ENCODE data around the gene ZSCAN30. TPM values are rescaled to one million over a fixed set of nuclear protein-coding genes. Genes with fewer than 3 reads are reported as not detected.

Gene ZSCAN30
- total RNA-seq, 1 experiment from 2014 or later, result 20.5 TPM

GRCh38 chr18:35334212-35334611, 44.2 kb upstream of the ZSCAN30 start:
- ChIA-PET POLR2A (interaction anchor here (0.6 to 1.8 kb wide), 4 partner anchors 12 to 782 kb away, joined by 3 to 4 read pairs (median 3); no protein-coding TSS in a partner anchor), CTCF (interaction anchor here (0.7 to 1.8 kb wide), 4 partner anchors 13 to 225 kb away, joined by 3 to 8 read pairs (median 6); no protein-coding TSS in a partner anchor)
- H3K9me3 Mint-ChIP-seq (ENCODE audit: unreplicated experiment), result no peaks in the 10 kb centered on the region
- no peak for DNase-seq (ENCODE audit: unreplicated experiment)
- H3K4me3 Mint-ChIP-seq (ENCODE audit: unreplicated experiment), result no peak overlapping the region
- no peaks in the 10 kb centered on the region for H3K36me3 Mint-ChIP-seq (ENCODE audit: insufficient read depth, unreplicated experiment)
- TF ChIP-seq, protein P1, sequence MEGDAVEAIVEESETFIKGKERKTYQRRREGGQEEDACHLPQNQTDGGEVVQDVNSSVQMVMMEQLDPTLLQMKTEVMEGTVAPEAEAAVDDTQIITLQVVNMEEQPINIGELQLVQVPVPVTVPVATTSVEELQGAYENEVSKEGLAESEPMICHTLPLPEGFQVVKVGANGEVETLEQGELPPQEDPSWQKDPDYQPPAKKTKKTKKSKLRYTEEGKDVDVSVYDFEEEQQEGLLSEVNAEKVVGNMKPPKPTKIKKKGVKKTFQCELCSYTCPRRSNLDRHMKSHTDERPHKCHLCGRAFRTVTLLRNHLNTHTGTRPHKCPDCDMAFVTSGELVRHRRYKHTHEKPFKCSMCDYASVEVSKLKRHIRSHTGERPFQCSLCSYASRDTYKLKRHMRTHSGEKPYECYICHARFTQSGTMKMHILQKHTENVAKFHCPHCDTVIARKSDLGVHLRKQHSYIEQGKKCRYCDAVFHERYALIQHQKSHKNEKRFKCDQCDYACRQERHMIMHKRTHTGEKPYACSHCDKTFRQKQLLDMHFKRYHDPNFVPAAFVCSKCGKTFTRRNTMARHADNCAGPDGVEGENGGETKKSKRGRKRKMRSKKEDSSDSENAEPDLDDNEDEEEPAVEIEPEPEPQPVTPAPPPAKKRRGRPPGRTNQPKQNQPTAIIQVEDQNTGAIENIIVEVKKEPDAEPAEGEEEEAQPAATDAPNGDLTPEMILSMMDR (IDR thresholded peaks at IDR 0.05; ENCODE audit: unreplicated experiment), result no peak
- intact Hi-C loops (cut with micrococcal nuclease), result no loop called here
- no peaks in the 10 kb centered on the region for H3K27me3 Mint-ChIP-seq (ENCODE audit: insufficient read depth, unreplicated experiment)
- BruUV-seq (replicated peaks), result no TSS peak
- peaks cover 8% of the 10 kb centered on the region for H3K4me1 Mint-ChIP-seq (ENCODE audit: insufficient read depth, unreplicated experiment)
- H3K27ac Mint-ChIP-seq (ENCODE audit: low read depth, unreplicated experiment), result no peak overlapping the region

DNA sequence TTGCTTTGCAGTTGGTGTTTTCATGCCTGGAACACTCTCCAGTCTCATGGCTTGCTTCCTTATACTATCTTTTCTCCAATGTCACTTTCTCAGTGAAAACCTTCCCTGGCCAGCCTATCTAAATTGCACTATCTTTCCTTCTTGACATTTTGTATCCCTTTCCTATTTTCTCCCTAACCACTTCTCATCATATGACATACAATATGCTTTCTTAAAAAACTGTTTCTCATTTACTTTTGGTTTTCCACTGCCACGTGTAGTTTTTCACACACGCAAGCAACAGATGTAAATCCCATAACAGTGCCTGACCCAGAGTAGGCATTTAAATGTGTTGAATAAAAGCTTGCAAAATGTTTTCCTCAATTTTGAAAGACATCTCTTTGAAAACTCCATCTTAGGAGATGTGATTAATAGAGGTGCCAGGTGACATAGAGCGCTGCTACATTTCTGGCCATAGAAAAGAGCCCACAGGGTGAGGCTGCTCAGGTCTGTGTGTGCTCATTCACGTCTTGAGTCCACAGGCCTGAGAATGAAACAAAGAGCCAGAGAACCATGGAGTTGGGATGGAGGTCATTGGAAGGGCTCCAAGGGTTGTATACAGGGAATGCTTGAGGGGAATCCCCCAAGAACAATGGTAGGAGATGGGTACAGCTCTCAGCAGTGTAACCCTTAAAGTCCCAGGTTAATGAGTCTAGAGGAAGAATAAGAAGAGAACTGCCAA, 41.5 kb upstream of the ZSCAN30 start:
- ChIA-PET POLR2A (interaction anchor here (0.8 to 1.6 kb wide), 3 partner anchors 8 to 13 kb away, joined by 3 to 5 read pairs (median 4); partner anchors contain the start of gene ZNF24), CTCF (interaction anchor here (0.5 to 1.2 kb wide), 4 partner anchors 8 to 128 kb away, joined by 3 to 6 read pairs (median 3); no protein-coding TSS in a partner anchor)
- Mint-ChIP-seq H3K36me3 (ENCODE audit: insufficient read depth, unreplicated experiment) (no peaks in the 10 kb centered on the region), H3K27ac (ENCODE audit: low read depth, unreplicated experiment) (no peak overlapping the region), H3K4me1 (ENCODE audit: insufficient read depth, unreplicated experiment) (no peaks in the 10 kb centered on the region), H3K4me3 (ENCODE audit: unreplicated experiment) (no peak overlapping the region), H3K27me3 (ENCODE audit: insufficient read depth, unreplicated experiment) (no peaks in the 10 kb centered on the region), H3K9me3 (ENCODE audit: unreplicated experiment) (peaks cover 7% of the 10 kb centered on the region)
- intact Hi-C loops (cut with micrococcal nuclease), result no loop called here
- no peak for DNase-seq (ENCODE audit: unreplicated experiment)
- no TSS peak for BruUV-seq (replicated peaks)
- TF ChIP-seq, protein P1 (IDR thresholded peaks at IDR 0.05; ENCODE audit: unreplicated experiment), result no peak

GRCh38 chr18:35328868-35329267, 38.8 kb upstream of the ZSCAN30 start:
- no peak overlapping the region for H3K4me3 Mint-ChIP-seq (ENCODE audit: unreplicated experiment)
- no TSS peak for BruUV-seq (replicated peaks)
- H3K27me3 Mint-ChIP-seq (ENCODE audit: insufficient read depth, unreplicated experiment), result no peaks in the 10 kb centered on the region
- POLR2A ChIA-PET, result no interaction called here
- H3K9me3 Mint-ChIP-seq (ENCODE audit: unreplicated experiment), result peaks cover 7% of the 10 kb centered on the region
- H3K27ac Mint-ChIP-seq (ENCODE audit: low read depth, unreplicated experiment), result no peak overlapping the region
- CTCF ChIA-PET, result no interaction called here
- H3K36me3 Mint-ChIP-seq (ENCODE audit: insufficient read depth, unreplicated experiment), result no peaks in the 10 kb centered on the region
- intact Hi-C loops (cut with micrococcal nuclease), result no loop called here
- no peaks in the 10 kb centered on the region for H3K4me1 Mint-ChIP-seq (ENCODE audit: insufficient read depth, unreplicated experiment)
- TF ChIP-seq, protein P1 (IDR thresholded peaks at IDR 0.05; ENCODE audit: unreplicated experiment), result no peak
- no peak for DNase-seq (ENCODE audit: unreplicated experiment)

- ChIA-PET CTCF (no interaction called here), POLR2A (interaction anchor here (0.9 kb wide), 1 partner anchor 15 kb away, joined by 3 read pairs; no protein-coding TSS in a partner anchor)
- BruUV-seq (replicated peaks), result no TSS peak
- no peaks in the 10 kb centered on the region for H3K4me1 Mint-ChIP-seq (ENCODE audit: insufficient read depth, unreplicated experiment)
- no peaks in the 10 kb centered on the region for H3K36me3 Mint-ChIP-seq (ENCODE audit: insufficient read depth, unreplicated experiment)
- H3K4me3 Mint-ChIP-seq (ENCODE audit: unreplicated experiment), result no peak overlapping the region
- H3K27ac Mint-ChIP-seq (ENCODE audit: low read depth, unreplicated experiment), result no peak overlapping the region
- DNase-seq (ENCODE audit: unreplicated experiment), result no peak
- intact Hi-C loops (cut with micrococcal nuclease), result no loop called here
- TF ChIP-seq, protein P1 (IDR thresholded peaks at IDR 0.05; ENCODE audit: unreplicated experiment), result no peak
- H3K27me3 Mint-ChIP-seq (ENCODE audit: insufficient read depth, unreplicated experiment), result no peaks in the 10 kb centered on the region
- H3K9me3 Mint-ChIP-seq (ENCODE audit: unreplicated experiment), result peaks cover 7% of the 10 kb centered on the region
These were observed 36.8 kb upstream of the ZSCAN30 start for GRCh38 chr18:35326695-35327387.

Data from MCF 10A (cell line).